DLD1 (cell line): Measurements from ENCODE around the gene ENAH.

Experiments
- in situ Hi-C: cut with HindIII; loops from 2 replicates; pipeline ENCODE4 v1.10.0; 2017; ENCODE audit warnings: low sequenced_read_pairs

Gene ENAH

DNA sequence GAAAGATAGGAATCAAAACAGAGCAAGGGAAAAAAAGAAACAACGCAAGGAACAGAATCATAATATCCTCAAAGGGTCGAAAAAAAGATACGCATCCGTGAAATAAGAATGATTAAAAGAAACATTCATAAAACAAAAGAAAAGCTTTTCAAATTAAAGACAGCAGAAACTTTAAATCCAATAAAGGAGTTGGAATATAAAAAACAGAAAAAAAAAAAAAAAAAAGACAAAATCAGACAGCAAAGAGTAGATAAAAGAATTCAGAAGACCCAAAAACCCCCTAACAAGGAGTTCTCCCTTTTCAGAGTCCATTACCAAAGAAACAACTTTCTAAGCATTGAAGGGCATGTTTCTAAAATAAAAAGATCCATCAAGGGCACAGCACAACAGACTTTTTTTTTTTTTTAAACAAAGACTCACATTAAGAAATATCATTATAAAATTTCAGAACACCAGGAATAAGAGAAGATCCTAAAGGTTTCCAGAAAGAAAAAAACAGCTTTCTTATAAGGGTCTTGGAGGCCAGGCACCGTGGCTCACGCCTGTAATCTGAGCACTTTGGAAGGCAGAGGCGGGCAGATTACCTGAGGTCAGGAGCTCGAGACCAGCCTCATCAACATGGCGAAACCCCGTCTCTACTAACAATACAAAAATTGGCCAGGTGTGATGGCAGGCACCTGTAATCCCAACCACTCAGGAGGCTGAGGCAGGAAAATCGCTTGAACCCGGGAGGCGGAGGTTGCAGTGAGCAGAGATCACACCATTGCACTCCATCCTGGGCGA lies 44.7 kb downstream of the ENAH start:
- in situ Hi-C loops: no loop called here

DNA sequence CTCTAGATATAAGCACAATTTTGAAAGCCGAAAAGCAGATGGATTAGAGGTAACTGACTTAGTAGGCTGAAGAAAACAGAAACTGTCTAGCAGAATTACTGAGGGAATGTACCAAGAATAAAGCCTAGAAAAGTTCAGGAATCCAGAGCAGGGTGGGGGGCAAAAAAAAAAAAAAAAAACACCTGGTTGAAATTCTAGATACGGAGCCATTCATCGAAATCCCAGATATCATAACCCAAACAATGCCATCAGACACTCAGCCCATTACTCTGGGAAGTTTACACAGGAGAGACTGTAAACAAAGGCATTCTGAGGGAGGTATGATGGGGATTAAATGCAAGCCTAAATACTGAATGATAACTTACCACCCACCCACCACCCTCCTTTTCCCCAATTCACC lies 45.6 kb downstream of the ENAH start:
- in situ Hi-C loops: no loop called here

- in situ Hi-C loops: no loop called here
These were observed 49.2 kb downstream of the ENAH start for GRCh38 chr1:225603538-225604354.

GRCh38 chr1:225602590-225603206 lies 50.2 kb downstream of the ENAH start:
- in situ Hi-C loops: no loop called here

- in situ Hi-C loops: no loop called here
These were observed 50.9 kb downstream of the ENAH start for GRCh38 chr1:225601902-225602589.

- in situ Hi-C loops: no loop called here
These were observed 54.1 kb downstream of the ENAH start for GRCh38 chr1:225598847-225599246.

- in situ Hi-C loops: no loop called here
These were observed 54.9 kb downstream of the ENAH start for GRCh38 chr1:225597926-225598575.

DNA sequence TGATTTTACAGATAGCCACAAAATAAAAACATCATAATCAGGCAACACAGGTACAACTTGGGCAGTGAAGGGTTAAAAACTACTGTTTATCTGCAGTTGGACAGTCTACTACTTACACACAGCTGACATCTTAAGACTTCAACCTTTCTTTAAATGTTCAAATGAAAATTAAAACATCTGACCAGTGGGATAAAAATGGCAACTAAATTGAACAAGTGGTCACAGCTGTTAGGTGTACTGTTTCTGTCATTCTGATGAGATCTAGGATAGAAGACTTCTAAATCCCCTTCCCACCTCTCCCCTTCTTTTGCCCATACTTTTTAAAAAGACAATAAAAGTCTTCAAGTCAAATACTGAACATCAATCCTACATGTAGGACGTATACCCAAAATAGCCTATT lies 56.2 kb downstream of the ENAH start:
- in situ Hi-C loops: no loop called here

DNA sequence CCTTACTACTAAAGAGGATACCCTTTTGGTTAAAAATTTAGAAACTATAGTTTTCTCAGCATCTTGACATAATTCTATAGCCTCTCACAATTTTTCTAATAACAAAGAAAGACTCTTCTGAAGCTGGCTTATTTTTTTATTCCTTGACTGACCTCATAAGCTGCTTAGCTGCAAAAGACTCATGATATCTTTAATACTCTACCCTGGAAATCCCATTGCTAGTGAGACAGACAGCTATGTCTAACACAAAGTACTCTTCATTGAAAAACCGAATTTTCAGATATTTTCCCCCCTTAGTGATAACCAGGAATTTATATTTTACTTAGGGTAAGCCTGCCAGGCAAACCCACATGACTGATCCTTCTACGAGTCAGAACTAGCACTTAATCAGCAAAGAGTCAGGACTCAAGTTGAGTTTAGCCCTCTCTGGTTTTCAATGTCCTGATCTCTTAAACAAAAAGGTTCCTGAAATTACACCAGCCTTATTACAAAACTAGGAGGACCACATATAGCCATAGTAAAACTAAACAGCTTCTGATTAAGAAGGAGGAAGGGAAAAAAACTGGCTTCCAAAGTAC lies 56.9 kb downstream of the ENAH start:
- in situ Hi-C loops: no loop called here

- in situ Hi-C loops: no loop called here
These were observed 57.5 kb downstream of the ENAH start for GRCh38 chr1:225595452-225595851.

DNA sequence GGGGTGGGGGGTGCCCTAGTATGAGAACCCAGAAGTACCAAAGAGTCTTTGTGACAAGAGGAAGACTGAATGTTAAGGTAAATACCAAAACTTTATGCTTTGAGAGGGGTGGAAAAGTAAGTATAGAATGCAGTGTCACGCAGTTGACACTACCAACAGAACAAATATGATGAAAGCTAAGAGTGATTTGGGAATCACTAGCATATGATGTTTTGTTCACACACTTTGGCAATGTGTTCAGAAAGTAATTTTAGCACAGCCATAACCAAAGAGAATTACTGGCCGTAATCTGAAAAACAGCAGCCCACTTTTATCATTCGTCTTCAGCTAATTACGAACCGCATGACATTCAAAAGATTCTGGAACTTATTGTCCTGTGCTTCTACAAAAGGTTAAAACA lies 59.5 kb downstream of the ENAH start:
- in situ Hi-C loops: no loop called here

DNA sequence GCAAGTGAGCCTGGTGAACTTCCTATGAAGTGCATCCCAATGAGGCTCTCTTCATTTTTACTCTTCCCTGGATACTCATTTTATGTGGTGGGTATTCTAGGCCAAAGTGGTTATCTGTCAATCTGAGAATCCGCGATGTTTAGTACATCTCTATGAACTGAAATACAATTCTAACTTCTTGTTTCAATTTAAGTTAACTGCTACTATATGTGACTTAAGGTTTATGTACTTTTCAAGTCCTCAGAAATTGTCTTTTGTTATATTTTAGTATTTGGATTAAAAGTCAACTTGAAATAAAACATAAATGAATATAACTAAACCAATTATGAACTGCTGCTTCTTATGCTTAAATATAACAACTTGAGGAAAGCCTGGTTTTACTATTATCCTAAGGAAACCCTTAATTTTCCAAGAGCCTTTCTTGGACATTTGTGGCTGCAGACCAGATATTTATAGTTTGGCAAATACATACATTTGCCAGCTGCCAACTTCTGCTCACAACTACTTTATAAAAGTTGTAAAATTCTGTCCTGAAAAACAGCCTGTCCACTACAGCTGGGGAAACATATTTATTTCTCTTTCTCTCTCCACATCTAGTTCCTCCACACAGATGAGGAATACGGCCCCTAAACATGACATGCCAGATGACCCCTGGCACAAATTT lies 60.4 kb downstream of the ENAH start:
- in situ Hi-C loops: no loop called here

- in situ Hi-C loops: no loop called here
These were observed 65.6 kb downstream of the ENAH start for GRCh38 chr1:225587310-225587709.

- in situ Hi-C loops: no loop called here
These were observed 71.7 kb downstream of the ENAH start for GRCh38 chr1:225581186-225581585.

- in situ Hi-C loops: no loop called here
These were observed 72.5 kb downstream of the ENAH start for GRCh38 chr1:225580238-225581099.

DNA sequence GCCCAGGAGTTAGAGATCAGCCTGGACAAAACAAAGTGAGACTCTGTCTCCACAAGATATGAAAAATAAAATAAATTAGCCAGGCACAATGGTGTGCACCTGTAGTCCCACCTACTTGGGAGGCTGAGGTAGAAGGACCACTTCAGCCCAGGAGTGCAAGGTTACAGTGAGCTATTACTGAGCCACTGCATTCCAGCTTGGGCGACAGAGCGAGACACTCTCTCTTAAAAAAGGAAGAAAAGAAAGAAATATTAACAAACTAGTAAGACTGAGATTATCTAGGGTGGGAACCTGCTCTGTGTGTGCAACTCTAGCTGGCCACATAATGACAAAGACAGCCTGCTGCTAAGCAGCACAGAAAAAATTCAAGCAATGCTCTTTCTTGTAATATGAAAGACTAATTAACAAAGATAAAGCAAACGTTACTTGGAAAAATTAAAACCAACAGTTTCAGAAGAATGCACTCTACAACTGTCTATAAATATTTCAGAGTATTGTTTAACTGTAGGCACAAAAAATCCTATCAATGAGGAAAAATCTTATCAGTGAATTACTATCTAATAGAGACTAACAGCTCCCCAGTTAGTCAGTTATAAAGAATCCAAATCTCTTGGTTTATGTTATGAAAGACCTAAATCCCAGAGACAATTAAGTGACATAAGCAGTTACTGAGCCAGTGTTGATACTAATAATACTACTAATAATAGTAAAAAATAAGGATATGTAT lies 74.5 kb downstream of the ENAH start:
- in situ Hi-C loops: no loop called here

- in situ Hi-C loops: no loop called here
These were observed 75.7 kb downstream of the ENAH start for GRCh38 chr1:225577241-225577640.

- in situ Hi-C loops: no loop called here
These were observed 79.7 kb downstream of the ENAH start for GRCh38 chr1:225573216-225573615.
